OCI-LY1 (cell line): ENCODE data around the gene SF3A1.

Experiments used
- CTCF ChIP-seq: fragments of 200-600 bp; sonication (generic), shearing (Covaris generic); IDR thresholded peaks from 2 replicates; pipeline ENCODE4 v1.5.1; 2017; ENCODE audit warnings: mild to moderate bottlenecking, antibody characterized with exemption, low read length, moderate library complexity, mixed read lengths
- EZH2 ChIP-seq: fragments of 200-600 bp; sonication (generic), shearing (Covaris generic); IDR thresholded peaks from 2 replicates; pipeline ENCODE4 v1.8.0; 2017; ENCODE audit warnings: borderline replicate concordance, mixed run types, mild to moderate bottlenecking, antibody characterized with exemption, low read length, moderate library complexity, mixed read lengths

DNA sequence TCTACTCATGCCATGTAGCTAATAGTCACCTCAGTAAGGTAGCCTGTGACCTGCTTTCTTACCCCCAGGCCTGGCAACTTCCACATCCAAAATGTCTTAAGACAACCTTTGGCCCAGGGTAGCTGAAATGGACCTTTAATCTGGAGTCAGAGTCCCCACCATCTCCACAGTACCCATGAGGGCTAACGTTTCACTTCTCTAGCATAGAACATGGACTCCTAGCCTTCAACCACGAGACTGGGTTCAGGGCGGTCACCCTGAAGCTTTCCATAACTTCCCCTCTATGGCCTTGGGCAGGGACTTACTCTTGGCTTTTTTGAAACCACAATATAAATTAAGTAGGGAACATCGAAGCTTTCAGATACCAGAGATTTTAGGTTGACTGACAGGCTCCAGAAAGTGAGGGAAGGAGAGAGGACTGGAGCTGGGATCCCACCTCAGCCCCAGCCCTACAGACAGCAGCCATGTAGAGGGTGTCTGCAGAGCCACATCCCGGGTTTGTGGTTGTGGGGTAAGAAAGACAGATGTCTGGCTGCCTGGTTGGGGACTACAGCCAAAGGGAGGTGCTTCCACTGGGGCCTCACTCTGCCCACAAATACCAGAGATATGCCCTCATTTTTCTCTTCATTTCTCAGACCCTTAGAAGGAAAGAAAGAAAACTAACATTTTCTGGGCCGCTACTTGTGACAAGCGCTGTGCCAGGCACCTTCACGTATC lies 32.5 kb downstream of the SF3A1 start:
- TF ChIP-seq CTCF (no peak), EZH2 (no peak)
